HG03159 (cell line): ENCODE results near the gene RCAN2.

Experiments used
- ATAC-seq: cut with Tn5 transposase; IDR thresholded peaks from one replicate; pipeline ENCODE4 v1.9.1; 2021; ENCODE audit warnings: mild to moderate bottlenecking, moderate library complexity; ENCODE audit not compliant: unreplicated experiment

The RCAN2 gene

DNA sequence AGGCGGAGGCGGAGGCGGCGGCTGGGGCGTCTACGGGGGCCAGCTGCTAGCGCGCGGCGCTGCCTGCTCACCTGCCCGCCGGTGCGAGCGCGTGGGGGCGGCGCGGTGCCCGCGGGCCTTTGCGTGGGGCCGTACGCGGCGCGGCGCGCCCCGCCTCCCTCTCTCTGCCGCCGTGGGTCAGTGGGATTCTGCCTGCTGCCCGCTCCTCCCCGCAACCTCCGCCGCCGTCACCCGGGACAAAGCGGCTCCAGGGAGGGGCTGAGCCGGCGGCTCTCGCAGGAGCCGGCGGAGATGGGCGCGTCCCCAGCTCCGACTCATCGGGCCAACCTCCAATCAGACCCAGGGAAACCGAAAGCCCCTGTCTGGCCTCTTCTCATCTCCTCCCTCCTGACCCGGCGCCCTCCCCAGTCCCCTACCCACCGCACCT, at the start of gene RCAN2:
Gene RCAN2 (minus strand): TSS at position 249 of the 427 bp plus-strand sequence.
- ATAC-seq: peak; percentile 56

DNA sequence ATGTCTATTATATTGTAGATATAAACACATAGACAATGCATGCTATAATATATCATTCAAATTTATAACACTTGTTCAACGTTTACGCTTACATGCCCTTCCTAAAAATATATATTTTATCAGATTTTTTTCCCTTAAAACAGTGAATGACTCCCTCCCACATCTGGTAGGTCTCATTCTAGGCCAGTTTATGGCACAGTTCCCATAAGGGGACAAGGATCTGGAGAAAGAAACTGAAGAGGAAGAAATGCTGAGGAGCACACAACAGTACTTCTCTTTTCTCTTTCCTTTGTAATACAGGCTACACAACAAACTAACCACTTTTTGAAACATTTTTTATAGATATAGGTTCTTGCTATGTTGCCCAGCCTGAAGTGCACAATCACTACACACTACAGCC, 48.6 kb upstream of the RCAN2 start:
- no peak for ATAC-seq

DNA sequence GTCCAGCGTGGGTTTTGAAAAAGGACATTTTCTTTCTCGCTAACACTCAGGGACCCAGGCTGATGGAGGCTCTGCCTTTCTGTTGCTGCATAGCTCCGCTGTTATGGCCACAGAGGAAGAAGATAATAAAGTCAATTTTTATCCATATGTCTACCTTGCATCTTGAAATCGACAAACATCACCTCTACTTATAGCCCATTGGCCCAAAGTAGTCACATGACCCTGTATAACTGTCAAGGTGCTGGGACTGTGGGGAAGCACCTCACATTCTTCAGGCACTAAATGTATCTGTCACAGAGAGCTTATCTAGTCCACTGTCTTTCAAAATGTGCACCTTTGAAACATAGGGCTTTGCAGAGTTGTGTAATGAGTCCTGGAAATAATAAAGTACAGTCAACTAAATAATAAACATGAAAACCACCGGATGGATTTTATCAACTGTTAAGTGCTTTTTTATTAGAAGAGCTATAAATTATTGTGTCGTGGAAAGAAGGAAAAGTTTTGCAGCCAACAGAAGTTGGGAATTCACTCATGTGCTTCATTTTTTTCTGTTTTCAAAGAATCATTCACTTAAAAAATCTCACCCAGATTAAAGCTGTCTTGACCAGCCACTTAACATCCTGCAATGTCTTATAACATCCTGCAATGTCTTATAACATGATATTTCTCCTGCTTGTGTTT, 47.7 kb upstream of the RCAN2 start:
- no peak for ATAC-seq

DNA sequence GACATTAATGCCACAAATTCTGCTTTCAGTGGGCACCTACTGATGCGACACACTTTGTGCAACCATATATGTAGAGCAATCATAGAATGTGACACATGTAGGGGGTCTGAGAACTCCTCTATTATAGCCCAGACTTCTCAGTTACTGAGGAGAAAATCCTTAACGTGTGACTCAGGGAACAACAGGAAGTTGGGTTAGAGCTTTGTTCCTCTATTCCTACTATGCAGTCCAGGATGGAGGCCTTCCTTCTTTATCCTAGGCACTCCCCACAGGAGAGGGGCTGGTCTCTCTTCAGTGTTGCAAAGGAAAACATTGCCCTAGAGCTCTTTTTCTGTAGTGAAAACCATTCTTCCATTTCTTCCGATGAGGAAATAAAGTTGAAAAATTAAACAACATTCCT, 39.6 kb upstream of the RCAN2 start:
- ATAC-seq: no peak

DNA sequence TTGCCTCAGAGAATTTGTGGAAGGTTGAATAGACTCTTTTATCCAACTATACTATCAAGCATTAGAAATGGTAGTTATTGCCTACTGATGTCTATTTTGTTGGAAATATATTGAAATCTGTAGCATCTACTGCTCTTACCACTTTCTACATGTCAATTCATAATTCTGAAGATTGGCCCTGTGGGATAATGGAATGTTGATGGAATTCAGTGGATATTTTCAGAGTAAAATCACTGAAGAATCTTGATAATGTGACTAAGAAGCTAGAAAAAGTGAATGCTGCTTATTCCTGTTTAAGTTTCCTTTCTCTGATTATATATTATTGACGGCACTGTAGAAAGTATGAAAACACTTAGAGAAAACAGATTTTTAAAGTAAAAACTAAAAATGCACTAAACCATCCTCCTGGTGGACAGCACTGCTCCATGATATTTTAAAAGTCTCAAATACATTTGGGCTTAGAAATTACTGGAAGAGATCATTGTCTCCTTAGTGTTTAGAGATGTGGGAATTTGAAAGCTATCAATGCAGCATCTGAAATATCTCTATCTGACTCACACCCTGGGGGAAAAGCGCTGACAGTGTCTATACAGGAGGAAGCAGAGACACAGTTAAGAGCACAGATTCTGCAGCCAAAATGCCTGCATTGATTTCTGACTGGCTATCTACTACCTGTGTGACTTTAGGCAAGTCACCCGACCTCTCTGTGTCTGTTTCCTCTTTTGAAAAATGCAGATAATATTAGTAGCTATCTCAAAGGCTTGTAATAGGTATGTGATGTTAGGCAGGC, 37.9 kb upstream of the RCAN2 start:
- no peak for ATAC-seq

DNA sequence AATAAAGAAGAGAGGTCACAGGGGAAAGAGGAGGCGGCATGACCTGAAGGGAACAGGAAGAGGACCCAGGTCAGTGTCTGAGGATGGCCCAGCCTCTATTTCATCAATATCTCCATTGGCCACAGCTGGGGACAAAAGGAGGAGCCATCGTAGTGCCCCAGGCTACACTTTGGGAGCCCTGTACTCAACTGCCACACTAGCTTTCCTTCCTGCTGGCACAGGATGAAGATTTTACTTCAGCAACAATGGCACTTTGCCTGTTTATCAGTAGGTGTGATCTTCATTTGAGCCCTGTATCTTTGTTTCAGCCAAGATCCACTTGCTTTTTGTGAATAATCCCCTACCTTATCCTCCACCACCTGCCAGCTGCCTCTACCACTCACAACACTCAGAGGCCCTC, 35.4 kb upstream of the RCAN2 start:
- ATAC-seq: no peak

DNA sequence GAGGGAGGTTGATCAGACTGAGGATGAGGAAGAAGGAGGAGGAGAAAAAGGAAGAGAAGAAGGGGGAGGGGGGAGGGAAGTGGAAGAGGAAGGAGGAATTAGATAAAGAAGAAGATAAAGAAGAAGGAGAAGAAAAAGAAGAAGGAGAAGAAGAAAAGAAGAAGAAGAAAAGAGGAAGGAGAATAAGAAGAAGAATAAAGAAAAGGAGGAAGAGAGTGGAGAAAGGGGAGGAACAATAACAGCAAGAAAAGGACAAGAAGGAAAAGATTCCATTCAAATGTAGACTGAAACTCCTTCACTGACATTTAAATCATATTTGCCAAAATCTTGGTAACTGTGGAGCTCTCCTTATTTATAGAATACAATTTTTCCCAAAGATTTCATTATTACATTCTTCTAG, 34.3 kb upstream of the RCAN2 start:
- no peak for ATAC-seq

DNA sequence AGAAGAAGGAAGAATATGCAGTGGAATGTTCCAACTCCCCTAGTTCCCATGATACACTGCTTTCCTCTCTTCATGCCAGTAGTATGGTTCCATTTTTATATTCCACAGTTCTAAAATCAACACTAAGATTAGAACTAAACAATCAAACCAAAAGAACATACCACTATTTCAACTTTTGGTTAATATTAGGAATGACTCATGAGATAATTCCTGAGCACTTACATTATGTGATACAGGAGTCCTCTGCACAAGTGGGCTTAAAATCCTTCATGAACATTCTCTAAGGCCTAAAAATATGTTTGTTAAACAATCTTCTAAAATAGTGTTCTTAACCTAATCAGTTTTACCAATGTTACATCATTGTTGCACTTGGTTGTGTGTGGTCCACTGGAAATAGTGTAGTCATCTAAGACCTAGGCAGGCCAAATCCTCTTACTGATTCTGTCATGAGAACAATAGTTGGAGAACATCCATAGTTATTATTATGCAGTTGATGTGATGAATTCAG, 30.3 kb upstream of the RCAN2 start:
- no peak for ATAC-seq

DNA sequence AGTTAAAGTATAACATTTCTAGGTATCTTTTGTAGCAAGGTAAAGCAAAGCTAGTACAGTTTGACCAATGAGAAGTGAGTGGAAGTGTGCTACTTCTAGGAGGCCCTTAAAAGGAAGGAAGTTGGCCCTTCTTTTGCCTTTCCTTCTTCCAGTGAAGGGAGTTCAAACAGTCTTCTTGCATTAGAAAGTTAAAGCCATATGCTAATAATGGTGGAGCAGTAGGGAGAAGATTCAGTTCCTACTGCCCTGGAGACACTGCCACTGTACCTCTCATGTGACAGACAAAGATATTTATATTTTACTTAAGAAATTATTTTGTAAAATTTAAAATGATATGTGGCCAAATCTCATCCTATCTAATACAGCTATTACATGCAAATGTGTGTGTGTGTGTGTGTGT, 26.0 kb upstream of the RCAN2 start:
- no peak for ATAC-seq

DNA sequence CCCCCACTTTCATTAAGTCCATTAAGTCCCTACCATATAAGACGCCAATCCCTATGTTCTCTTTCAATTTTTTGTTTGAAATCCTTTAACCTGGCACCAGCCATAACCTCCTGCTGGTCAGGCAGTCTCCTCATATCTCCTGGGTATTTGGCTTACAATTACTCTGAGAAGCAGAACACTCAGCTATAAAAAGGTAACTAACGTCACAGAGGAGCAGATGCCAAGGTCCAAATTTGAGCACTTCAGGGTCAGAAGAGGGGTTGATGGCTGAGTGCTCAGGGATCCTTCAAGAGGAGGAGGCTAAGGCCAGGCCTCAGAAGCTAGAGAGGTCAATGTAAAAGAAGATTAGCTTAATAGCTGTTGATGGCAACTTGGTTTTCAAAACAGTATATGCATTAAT, 22.3 kb upstream of the RCAN2 start:
- ATAC-seq: no peak

DNA sequence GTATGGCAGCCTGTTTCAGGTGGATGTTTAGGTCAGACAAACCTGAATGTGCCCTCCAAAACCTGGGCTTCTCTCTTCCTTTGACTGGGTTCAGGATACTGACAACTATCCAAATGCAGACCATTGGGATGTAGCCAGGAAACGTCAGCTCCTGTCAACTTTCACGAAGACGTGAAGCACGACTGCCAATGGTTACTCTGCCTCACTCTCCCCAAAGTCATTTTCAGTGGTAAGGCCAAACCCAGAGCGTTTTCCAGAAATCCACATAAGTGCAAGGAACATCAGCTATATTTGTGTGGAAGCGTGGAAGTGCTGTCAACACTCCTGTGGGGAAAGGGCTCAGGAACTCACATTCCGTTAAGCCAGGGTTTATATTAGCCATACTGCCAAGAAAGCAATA, 20.1 kb upstream of the RCAN2 start:
- ATAC-seq: no peak

DNA sequence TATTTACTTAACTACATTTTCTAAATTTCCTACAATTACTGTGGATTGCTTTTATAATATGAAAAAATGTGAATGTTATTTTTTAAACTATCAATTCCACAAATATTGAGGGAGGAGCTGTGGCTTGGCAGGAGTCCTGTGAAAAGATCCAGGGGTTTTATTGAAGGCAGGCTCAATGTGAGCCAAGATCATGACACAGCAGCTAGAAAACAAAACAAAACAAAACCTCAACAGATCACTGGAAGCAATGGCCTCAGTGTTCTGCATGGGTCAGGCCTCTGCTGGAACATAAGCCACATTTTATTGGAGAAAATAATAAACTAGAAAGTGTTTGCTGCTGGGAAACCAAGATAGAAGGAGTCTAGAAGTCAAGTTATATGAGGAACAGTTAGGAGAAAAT, 19.4 kb upstream of the RCAN2 start:
- no peak for ATAC-seq

DNA sequence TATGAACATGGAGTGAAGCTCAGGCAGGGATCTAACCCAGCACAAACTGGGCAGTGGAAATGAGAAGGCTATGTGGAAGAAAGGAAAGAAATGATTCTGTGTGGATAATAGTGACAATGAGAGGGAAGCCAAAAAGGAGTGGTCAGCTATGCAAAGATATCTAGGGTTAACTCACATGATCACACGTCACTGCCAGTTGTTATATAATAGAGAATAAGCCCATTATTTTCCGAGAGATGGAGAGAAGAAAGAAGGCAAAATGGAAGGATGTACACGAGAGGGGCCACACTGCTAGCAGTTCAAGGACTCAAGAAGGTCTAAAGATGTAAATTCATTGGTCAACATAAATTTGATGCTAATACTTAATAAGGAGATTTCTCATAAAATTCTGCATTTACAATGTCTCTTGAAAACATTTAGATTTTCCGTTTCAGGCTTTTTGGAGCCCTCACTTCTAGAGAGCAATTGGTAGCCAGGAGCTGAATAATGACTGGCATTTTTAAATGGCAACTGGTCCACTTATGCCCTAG, 18.8 kb upstream of the RCAN2 start:
- no peak for ATAC-seq

DNA sequence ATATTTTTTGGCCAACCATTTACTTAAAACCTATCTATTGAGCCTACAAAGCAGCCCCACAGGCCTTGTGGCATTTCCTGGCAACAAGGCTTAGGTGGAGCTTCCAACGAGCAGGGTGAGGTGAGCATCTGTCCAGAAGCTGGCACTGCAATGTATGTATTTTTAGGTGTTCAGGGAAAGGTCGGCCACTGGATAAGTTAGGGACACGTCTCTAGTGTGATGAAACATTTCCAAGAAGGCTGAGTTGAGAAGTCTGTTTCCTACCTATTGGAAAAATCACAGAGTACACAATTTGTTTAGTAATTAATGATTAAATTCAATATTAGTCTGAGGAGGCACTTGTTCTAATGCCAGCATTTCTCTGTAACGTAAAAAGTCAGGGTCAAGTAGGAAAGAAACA, 17.8 kb upstream of the RCAN2 start:
- ATAC-seq: no peak

DNA sequence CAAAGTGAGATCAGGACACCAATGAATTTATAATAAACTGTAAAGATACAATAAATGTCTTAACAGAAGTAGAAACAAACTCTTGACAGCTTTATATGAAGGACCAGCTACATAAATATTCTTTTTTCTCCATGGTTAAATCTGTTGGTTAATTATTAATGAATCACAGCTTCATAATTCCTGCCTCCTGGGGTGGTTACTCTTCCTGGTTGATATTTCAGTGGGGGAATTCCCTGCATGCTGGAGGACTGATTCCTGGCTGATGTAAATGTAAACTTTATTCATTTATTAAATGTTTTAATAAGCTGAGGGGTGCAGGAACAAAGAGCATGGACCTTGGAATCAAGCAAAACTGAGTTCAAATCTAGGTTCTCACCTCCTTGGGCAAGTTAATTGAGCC, 16.2 kb upstream of the RCAN2 start:
- no peak for ATAC-seq

DNA sequence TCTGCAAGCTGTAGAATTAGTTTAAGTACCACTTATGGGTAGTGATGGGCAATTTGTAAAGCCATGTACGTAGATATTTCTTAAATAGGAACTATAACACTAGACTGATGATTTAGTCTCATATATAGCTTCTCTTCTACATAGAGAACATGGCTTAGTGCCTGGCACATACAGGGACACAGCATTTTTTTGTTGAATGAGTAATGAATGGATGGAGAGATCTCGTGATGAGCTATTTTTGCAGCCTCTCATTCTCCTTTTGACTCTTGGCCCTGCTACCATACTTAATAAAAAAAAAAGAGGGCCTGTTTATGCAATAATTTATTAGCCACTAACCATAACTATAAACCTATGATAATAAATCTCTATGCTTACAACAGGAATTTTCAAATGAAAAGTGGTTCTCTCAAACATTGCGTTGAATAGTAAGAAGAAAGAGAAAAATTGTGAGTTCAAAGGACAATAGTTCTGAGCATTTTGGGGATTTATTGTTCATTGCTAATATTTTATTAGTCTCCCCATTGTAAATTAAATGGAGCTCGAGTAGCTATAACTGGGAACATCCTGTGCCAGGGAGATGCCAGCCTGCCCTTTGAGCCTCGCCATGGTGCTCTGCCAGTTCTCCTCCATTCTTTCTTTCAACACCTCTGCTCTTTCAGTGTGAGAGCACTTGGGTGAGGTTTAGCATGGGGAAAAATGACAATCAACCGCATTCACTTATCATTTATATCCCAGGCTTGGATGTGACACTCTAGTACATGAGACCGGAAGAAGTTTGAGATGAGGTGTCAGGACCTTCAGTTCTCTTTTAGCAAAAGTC, 14.7 kb upstream of the RCAN2 start:
- no peak for ATAC-seq

DNA sequence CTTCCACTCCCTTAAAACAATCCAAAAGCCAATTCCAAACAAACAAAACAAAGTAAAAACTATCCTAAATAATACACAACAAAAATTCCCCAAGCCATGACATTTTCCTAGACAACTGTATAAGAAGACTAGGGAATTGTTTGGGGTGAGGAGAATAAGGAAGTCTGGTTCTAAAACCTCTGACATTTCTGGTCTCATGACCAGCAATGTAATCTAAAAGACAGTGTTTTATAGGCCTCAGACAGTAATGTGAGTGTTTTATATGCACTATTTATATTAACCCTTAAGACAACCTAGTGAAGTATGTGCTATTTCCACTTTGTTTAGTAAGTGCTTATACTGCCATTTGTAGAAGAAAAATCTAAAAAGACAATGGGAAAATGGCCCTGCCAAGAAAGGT, 13.0 kb upstream of the RCAN2 start:
- no peak for ATAC-seq

DNA sequence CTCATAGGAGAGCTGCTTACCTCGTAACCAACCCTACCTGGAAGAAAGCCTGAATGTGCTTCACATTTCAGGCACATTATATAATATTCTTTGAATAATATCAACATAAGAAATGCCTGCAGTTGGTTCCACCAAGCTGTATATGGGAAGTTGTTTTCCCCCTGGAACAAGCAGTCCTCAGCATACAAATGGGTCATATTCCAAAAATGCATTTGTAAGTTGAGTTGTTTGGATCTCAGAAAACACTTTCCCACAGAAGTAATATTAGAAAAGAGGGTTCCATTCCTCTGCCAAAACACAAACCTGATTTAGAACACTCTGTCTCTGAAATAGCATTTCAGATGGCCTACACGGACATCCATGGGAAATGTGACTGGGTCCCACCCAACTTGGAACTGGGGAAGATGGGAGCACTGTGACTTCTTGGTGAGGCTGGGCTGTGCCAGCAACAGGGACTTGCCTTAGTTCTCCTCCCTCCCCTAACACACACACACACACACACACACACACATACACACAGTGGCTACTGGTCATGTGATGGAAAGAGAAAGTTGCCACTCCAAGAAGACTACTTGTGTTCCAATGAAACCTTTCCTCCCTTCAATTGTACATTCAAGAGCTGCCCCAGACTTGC, 11.4 kb upstream of the RCAN2 start:
- ATAC-seq: no peak

DNA sequence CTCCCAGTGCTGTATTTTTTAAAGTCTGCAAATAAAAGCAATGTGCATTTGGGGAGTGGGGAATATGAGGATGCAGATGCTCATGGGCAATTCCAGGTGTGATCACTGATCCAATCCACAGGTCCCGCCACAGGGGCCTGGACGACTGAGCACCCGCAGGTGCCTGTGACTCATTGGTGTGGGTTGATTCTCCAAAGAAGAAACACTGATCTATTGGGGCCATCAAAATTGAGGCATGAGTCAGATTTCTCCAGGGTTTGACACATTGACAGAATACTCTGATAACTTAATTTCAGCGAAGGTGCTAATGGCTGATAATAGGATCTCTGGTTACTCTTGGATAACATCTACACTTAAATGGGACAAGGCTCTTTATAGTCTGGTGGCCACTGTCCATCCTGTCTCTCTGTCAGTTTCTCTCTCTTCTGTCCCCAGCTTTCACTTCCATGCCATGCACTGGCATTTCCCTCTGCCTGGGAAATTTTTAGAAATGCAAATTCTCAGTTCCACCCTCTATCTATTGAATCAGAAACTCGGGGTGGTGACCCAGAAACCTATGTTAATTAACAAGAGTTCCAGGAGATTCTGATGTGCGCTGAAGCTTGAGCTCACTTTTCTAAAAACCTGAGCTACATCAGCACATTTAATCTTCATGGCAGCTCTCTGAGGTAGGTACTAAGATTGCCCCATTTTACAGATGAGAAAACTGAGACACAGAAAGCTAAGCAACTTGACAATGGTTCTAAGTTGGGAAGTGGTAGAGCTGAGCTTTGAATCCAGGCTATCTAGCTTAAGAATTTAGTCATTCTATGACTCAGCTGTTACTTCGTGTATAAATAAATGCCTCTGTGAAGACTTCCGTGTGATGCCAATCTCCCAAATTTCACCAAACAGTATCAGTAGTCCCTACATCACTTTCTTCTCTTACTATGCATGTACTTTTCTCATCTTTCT, 10.2 kb upstream of the RCAN2 start:
- no peak for ATAC-seq

DNA sequence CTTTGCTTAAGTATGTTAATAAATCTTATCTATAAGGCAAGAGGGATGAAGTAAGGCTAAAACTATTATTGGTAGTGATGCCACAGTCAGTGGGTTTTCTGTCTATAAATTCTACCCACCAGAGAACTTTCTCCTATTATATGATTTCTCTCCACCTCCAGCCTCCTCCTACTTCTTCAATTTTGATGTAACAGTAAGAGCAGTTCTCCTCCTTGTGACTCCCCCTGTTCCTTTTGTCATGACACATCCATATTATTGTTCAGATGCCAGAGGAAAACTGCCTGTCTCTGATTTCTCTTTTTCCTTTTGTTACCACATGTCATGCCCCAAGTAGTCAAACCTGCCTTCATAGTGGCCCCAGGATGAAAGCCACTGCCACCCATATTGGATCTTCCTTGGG, 9.1 kb upstream of the RCAN2 start:
- ATAC-seq: no peak
